Measurements from ENCODE around the gene TRIM29.

The TRIM29 gene

DNA sequence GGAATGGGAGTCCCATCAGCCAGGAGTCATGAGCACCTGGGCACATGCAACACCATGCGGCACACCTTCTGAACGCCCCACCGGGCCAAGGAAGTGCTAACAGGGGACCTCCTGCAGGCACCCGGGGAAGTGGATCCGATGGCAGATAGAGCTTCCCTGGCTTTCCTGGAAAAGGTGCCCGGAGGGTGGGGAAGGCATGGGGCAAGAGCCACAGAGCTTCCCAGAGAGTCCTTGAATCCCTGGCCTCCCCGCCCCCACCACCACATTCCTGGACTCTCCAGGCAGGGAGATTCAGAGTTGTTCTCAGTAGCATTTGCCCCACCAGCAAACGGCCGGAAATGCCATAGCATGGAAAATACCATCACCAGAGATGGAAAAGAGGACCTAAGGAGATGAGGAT, 8.3 kb downstream of the TRIM29 start:
- TF ChIP-seq, protein P1, sequence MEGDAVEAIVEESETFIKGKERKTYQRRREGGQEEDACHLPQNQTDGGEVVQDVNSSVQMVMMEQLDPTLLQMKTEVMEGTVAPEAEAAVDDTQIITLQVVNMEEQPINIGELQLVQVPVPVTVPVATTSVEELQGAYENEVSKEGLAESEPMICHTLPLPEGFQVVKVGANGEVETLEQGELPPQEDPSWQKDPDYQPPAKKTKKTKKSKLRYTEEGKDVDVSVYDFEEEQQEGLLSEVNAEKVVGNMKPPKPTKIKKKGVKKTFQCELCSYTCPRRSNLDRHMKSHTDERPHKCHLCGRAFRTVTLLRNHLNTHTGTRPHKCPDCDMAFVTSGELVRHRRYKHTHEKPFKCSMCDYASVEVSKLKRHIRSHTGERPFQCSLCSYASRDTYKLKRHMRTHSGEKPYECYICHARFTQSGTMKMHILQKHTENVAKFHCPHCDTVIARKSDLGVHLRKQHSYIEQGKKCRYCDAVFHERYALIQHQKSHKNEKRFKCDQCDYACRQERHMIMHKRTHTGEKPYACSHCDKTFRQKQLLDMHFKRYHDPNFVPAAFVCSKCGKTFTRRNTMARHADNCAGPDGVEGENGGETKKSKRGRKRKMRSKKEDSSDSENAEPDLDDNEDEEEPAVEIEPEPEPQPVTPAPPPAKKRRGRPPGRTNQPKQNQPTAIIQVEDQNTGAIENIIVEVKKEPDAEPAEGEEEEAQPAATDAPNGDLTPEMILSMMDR (IDR thresholded peaks at IDR 0.05; ENCODE audit: control insufficient read depth, insufficient read depth, low read depth, low read length, missing control alignments): no peak
- no peak for DNase-seq (ENCODE audit: low read depth)
- no peak overlapping the region for H3K4me3 ChIP-seq (ENCODE audit: control insufficient read depth, low read depth, low read length)

DNA sequence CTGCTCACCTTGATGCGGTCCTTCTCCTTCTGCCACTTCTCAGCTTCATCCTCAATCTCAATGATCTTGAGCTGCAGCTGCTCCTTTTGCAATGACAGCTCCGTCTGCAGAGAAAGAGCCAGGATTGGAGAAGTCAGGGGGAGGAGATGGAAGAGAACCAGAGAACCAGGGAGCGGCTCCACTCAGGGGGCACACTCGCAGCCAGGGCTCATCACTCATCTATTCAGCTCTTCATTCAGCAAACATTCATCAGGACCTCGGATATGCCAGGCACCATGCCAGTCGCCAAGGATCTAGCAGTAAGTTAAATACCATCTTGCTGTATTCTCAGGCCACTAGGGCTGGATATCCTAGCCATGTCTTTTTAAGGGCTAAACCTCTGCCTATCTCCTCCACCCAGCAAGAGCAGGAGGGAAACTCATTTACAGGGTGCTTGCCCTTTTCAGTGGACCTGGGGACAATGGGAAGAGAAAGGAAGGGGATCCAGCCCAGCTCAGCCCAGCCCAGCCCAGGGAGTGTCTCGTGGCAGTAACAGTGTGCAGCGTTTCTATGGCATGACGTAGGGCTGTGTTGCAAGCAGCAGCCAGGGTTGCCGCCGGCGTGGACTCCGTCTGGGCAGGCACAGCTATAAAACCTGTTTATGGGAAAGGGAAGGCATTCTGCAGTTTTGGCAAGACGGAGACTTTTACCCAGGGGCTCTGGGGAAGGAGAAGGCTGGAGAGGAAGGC, 9.4 kb downstream of the TRIM29 start:
- peak; percentile 56 for DNase-seq (ENCODE audit: low read depth)
- H3K4me3 ChIP-seq (ENCODE audit: control insufficient read depth, low read depth, low read length): no peak overlapping the region
- TF ChIP-seq, protein P1 (IDR thresholded peaks at IDR 0.05; ENCODE audit: control insufficient read depth, insufficient read depth, low read depth, low read length, missing control alignments): no peak

DNA sequence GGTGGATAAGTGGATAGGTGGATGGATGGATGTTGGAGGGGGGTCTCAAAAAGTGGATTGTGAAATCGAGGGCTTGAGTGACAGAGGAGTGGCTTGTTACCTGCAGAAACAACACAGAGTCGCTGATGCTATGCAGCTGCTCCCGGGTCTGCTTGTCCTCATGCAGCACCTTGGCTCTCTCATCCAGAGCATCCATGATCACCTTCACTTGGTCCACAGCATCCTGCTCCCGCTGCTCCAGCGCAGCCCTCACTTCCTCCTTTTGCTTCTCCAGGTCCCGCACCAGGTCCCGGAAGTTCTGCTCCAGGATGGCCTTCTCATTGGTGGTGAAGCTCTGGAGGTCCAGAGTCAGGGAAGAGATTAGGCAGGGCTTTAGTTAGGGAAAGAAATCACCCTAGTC, 10.7 kb downstream of the TRIM29 start:
- no peak for DNase-seq (ENCODE audit: low read depth)
- TF ChIP-seq, protein P1 (IDR thresholded peaks at IDR 0.05; ENCODE audit: control insufficient read depth, insufficient read depth, low read depth, low read length, missing control alignments): no peak
- H3K4me3 ChIP-seq (ENCODE audit: control insufficient read depth, low read depth, low read length): no peak overlapping the region

DNA sequence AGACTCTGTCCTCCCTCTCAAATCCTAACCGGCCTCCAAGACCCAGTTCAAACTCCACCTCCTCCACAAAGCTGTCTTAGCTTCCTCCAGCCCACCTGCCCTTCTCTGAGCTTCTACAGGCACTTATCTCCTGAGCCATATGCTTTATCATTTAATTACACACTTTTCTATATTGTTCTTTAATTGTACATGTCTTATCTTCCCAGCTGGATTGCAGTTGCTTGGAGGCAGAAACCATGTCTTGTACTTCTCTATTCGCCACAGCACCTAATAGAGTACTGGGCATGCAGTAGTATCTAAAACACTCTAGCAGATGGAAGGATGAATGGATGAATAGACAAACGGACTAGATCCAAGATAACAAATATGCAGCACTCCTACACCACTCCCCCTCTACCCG, 11.3 kb downstream of the TRIM29 start:
- DNase-seq (ENCODE audit: low read depth): no peak
- no peak overlapping the region for H3K4me3 ChIP-seq (ENCODE audit: control insufficient read depth, low read depth, low read length)
- TF ChIP-seq, protein P1 (IDR thresholded peaks at IDR 0.05; ENCODE audit: control insufficient read depth, insufficient read depth, low read depth, low read length, missing control alignments): no peak

DNA sequence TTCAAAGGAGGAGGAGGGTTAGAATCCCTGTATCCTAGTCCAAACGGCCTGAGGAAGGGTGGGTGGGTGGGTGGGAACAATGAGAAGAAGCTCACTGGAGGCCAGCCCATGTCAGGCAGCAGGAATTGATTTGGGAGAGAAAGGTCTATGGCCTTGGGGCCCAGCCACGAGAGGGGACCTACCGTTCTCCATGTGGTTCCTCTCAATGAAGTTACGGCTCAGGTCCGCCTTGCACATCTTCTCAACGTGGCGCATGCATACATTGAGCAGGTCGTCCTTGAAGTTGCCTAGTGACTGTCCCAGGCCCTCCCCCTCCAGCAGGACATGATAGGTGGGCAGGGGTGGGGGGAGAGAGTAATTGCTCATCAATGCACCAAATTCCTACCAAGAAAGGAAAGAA, 12.4 kb downstream of the TRIM29 start:
- DNase-seq (ENCODE audit: low read depth): no peak
- no peak overlapping the region for H3K4me3 ChIP-seq (ENCODE audit: control insufficient read depth, low read depth, low read length)
- TF ChIP-seq, protein P1 (IDR thresholded peaks at IDR 0.05; ENCODE audit: control insufficient read depth, insufficient read depth, low read depth, low read length, missing control alignments): no peak

DNA sequence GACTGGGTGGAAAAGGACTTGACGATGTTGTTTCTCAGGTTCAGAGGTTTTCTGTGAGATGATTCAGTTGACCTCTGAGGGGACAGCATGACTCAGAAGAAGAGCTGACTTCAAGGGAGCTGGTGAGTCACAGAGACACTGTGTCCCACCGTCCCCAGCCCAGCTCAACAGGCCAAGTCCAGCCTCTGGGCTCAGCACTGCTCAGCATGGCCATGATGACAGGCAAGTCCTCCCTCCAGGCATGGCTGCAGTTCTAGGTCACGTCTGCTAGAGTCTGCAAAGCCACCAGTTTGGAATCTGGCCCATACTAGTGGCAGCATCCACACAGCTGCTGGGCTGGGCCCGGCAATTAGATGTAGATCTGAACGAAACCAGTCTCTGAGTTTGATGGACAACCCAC, 12.9 kb downstream of the TRIM29 start:
- TF ChIP-seq, protein P1 (IDR thresholded peaks at IDR 0.05; ENCODE audit: control insufficient read depth, insufficient read depth, low read depth, low read length, missing control alignments): no peak
- no peak overlapping the region for H3K4me3 ChIP-seq (ENCODE audit: control insufficient read depth, low read depth, low read length)
- DNase-seq (ENCODE audit: low read depth): no peak
